B cell (primary cell): Measurements from ENCODE around the gene TRIM4.

ENCODE experiments used
- CTCF ChIP-seq: fragments of 200-600 bp; IDR thresholded peaks from one replicate; pipeline ENCODE4 v1.8.0; 2022; ENCODE audit warnings: antibody characterized with exemption, mild to moderate bottlenecking
- EZH2 ChIP-seq: IDR thresholded peaks from 2 replicates; pipeline ENCODE4 v1.6.1; 2012; ENCODE audit warnings: borderline replicate concordance, low read depth, mild to moderate bottlenecking, moderate library complexity, low read length; ENCODE audit not compliant: insufficient read depth, poor library complexity, severe bottlenecking

- TF ChIP-seq CTCF (no peak), EZH2 (no peak)
Measured at GRCh38 chr7:99926321-99926720, 7.0 kb upstream of the TRIM4 start.
